ENCODE measurements around the gene ESRRA. TPM values are rescaled to one million over a fixed set of nuclear protein-coding genes. Genes with fewer than 3 reads are reported as not detected.

The ESRRA gene
- total and polyA plus RNA-seq, 2 of the 13 experiments (the other 11 are each of a cell fraction or from before 2014, with no cell fraction given), result 18.1 to 36.3 TPM

- TF ChIP-seq ZNF720 (CRISPR knock-in tag; IDR thresholded peaks at IDR 0.05) (no peak), GATA4 (IDR thresholded peaks at IDR 0.05; ENCODE audit: borderline replicate concordance, low read depth) (no peak), CREBL2 (CRISPR knock-in tag; IDR thresholded peaks at IDR 0.05; ENCODE audit: borderline replicate concordance) (no peak), TFDP2 (CRISPR knock-in tag; IDR thresholded peaks at IDR 0.05) (peak; percentile 72), HMG20A (CRISPR knock-in tag; IDR thresholded peaks at IDR 0.05; ENCODE audit: borderline replicate concordance) (no peak), POGZ (CRISPR knock-in tag; IDR thresholded peaks at IDR 0.05) (no peak), ZNF781 (CRISPR knock-in tag; IDR thresholded peaks at IDR 0.05; ENCODE audit: borderline replicate concordance, not compliant biosample characterization) (no peak), FOXJ3 (CRISPR knock-in tag; IDR thresholded peaks at IDR 0.05; ENCODE audit: borderline replicate concordance) (no peak), ZNF484 (CRISPR knock-in tag; IDR thresholded peaks at IDR 0.05; ENCODE audit: borderline replicate concordance, low read depth) (no peak), POLR2AphosphoS5 (IDR thresholded peaks at IDR 0.05; ENCODE audit: low read depth, low read length) (0 out of 2 replicates have a peak, but pooled peaks have one; percentile 19), GABPB1 (CRISPR knock-in tag; IDR thresholded peaks at IDR 0.05) (peak; percentile 61; the same call in 1 of the 2 replicates), ZBTB34 (CRISPR knock-in tag; IDR thresholded peaks at IDR 0.05) (no peak), KDM2A (CRISPR knock-in tag; IDR thresholded peaks at IDR 0.05; ENCODE audit: borderline replicate concordance, low read depth) (0 out of 2 replicates have a peak, but pooled peaks have one; percentile 31), PBX3 (CRISPR knock-in tag; IDR thresholded peaks at IDR 0.05; ENCODE audit: borderline replicate concordance) (no peak), PPARG (CRISPR knock-in tag; conservative IDR thresholded peaks at IDR 0.05) (no peak), ZNF597 (CRISPR knock-in tag; IDR thresholded peaks at IDR 0.05) (no peak), REPIN1 (CRISPR knock-in tag; IDR thresholded peaks at IDR 0.05; ENCODE audit: borderline replicate concordance, low read depth) (no peak), ZBTB2 (CRISPR knock-in tag; IDR thresholded peaks at IDR 0.05; ENCODE audit: low read depth) (peak; percentile 61), ZNF333 (CRISPR knock-in tag; IDR thresholded peaks at IDR 0.05; ENCODE audit: borderline replicate concordance) (no peak), CBX1 (IDR thresholded peaks at IDR 0.05; ENCODE audit: low read depth) (no peak), SATB2 (CRISPR knock-in tag; IDR thresholded peaks at IDR 0.05) (no peak), ZNF569 (CRISPR knock-in tag; IDR thresholded peaks at IDR 0.05; ENCODE audit: borderline replicate concordance) (no peak)
Observed at GRCh38 chr11:64305075-64305690, at the start of gene ESRRA (continued).
